HG03439 (cell line): Measurements from ENCODE around the gene SLC9A3.
A peak's percentile ranks its signal among the peaks of the same experiment; 100 is the strongest.

Experiments used
- ATAC-seq: cut with Tn5 transposase; IDR thresholded peaks from one replicate; pipeline ENCODE4 v1.9.1; 2021; ENCODE audit warnings: mild to moderate bottlenecking, moderate library complexity; ENCODE audit not compliant: unreplicated experiment

SLC9A3 gene

GRCh38 chr5:555058-555623, 30.9 kb upstream of the SLC9A3 start:
- ATAC-seq = no peak

GRCh38 chr5:554284-554988, 30.2 kb upstream of the SLC9A3 start:
- ATAC-seq = no peak

- ATAC-seq = no peak
Observed at GRCh38 chr5:553874-554273, 29.6 kb upstream of the SLC9A3 start.

- ATAC-seq = no peak
Observed at GRCh38 chr5:551406-551805, 27.2 kb upstream of the SLC9A3 start.

- ATAC-seq = no peak
Observed at GRCh38 chr5:549229-549628, 25.0 kb upstream of the SLC9A3 start.

- no peak for ATAC-seq
Observed at GRCh38 chr5:548256-548655, 24.0 kb upstream of the SLC9A3 start.

- no peak for ATAC-seq
Observed at GRCh38 chr5:547086-547924, 23.1 kb upstream of the SLC9A3 start.

GRCh38 chr5:546376-546908, 22.2 kb upstream of the SLC9A3 start:
- no peak for ATAC-seq

- no peak for ATAC-seq
Observed at GRCh38 chr5:545641-546375, 21.6 kb upstream of the SLC9A3 start.

GRCh38 chr5:544675-545355, 20.6 kb upstream of the SLC9A3 start:
- no peak for ATAC-seq

- ATAC-seq = peak; percentile 83
Observed at GRCh38 chr5:543755-544674, 19.8 kb upstream of the SLC9A3 start.

GRCh38 chr5:543351-543750, 19.1 kb upstream of the SLC9A3 start:
- no peak for ATAC-seq

GRCh38 chr5:542319-543311, 18.4 kb upstream of the SLC9A3 start:
- ATAC-seq = no peak

GRCh38 chr5:541539-542318, 17.5 kb upstream of the SLC9A3 start:
- no peak for ATAC-seq

GRCh38 chr5:540906-541538, 16.8 kb upstream of the SLC9A3 start:
- ATAC-seq = no peak

- no peak for ATAC-seq
Observed at GRCh38 chr5:540071-540905, 16.0 kb upstream of the SLC9A3 start.
